Inferior parietal cortex (tissue), 1 donor: ENCODE results near the gene BET1.

Experiments
- DNase-seq: peaks from one replicate; pipeline ENCODE4 v3.0.0-alpha.2; 2016; ENCODE audit errors: extremely low spot score

Gene BET1

DNA sequence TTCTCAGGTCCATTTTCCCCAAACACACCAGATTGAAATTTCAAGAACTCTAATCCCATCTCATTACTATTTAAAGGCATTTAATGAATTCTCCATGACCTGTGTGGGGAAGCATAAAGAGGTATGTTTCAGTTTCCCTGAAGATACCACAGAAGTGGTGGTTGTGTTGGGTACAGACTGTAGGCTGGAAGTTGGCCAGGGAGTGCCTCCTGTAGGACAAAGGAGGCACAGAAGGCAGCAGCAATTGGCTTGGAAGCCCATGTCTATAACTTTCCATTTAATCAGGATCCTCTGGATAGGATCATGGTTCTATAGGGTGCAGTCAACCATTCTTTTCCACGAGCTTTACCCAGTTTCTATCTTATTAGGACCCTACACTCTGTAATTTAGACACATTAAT, 8.6 kb upstream of the BET1 start:
- no peak for DNase-seq

GRCh38 chr7:94011714-94012353, 7.7 kb upstream of the BET1 start:
- no peak for DNase-seq

- DNase-seq, result no peak
Measured at GRCh38 chr7:94008537-94008936, 4.4 kb upstream of the BET1 start.

DNA sequence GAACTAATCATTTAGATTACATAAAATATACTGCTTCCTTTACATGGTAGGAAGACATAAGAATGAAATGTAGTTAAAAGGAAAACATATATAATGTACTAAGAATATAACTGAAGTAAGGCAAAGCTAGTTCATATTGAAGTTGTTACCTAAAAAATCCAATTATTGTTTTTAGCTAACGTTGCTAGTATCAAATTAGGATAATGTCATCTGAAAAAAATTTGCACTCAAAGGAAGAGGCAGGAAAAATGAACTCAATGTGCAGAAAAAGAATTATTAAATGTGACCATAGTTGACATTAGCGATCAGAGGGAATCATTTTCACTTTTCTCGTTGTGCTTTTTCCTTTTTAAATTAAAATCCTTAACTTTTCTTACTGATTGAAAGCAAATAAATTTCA, 1.6 kb upstream of the BET1 start:
- DNase-seq, result no peak

DNA sequence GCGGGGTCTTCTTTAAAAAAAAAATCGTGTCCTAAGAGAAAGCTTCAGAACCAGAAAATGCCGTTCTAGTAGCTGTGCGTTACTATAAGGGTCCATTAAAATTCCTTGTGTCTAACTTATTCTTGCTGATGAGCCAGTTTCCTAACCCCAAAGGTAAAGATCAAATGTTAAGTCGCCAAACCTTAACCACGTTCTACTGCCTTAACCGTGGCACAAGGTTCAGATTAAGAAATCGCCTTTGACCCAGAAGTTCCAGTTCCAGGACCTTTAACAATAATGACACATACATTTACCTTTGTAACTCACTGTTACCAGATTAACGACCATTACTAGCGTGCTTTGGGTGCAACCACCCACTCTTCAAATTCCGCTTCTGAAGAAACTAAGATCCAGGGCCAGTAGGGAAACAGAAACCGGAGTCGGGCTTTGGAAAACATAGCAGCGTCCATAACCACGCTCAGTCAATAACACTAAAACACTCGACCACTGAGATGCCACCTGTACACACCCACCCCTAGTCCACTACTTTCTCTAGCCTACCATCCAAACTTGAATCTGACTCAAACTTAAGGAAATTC, 620 bp downstream of the BET1 start:
- DNase-seq, result no peak

DNA sequence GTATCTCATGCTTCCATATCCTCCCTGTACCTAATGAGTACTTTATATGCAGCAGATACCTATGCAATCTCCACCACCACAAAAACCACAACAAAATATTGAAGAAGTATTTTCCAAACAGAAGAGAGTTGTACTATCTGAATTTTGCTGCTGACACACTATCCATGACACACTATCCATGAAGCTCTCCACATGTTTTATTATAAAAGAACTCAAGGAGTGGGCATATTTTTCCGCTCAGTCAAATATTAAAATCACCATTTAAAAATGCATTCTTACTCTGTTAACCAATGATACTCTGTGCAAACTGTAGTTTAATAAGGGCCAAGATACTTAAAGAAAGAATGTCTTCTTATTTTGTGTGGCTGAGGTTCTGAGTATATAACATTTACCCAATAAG, 2.8 kb downstream of the BET1 start:
- DNase-seq, result no peak

DNA sequence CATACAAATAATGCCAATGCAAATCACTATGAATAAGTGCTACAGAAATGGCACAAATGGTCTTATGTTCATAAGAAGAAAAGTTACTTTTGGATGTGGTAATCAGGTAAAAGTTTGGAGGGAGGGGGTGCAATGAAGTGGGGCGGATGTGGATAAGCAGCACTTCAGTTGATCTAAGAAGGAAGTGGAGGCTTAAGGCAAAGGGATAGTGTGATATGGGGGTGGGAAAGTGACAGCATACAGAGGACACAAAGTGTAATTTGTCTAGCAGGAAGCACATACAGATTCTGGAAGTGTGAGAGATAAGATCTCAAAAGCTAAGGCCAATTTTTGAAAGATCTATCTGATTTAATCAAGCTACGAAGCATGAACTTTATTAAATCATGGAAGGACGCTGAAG, 6.3 kb downstream of the BET1 start:
- DNase-seq, result no peak

DNA sequence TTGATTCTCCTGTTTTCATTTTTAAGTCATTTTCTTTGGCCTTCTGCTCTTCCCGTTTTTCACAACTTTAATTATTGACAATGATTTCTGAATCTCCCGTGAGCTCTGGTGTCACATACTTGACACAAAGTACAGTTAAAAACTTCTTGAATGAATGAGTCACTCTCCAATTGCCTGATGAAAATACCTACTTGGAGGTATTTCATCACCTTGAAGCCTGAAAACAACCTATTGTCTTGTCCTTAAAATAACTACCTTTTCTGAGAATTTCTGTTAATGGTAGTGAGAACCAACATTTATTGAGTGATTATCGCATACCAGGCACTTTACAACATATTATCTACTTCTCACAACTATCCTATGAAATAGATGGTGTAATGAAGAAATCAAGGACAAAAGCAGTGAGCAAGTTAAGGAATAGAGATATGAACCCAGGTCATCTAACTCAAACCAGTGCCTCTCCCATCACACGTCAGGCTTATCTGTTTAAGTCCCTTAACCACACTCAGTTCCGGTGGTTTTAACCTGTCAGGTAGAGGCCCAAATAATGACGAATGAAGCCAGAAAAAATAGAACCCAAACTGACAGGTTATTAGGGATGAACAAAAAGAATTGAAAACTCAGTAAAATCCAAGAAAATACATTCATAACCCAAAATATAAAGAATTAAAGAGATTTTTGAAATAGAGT, 11.6 kb downstream of the BET1 start:
- no peak for DNase-seq

- no peak for DNase-seq
Measured at GRCh38 chr7:93987297-93987696, 16.9 kb downstream of the BET1 start.

DNA sequence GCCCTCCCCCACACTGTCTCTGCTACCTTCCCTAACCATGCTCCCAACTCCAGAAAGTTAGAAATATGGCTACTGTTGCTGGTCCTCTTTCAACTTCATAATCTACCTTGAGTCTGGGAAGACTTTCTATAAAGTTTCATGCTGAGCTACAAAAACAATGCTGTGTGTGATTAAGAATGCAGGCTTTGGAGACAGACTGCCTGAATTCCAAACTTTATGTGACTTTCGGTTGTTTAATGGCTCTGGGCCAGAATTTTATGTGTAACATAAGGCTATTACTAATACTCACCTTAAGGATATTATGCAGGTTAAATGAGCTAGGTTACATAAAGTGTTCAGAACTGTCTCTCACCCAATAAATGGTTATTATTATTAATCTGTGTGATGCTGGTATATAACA, 19.1 kb downstream of the BET1 start:
- DNase-seq, result no peak

DNA sequence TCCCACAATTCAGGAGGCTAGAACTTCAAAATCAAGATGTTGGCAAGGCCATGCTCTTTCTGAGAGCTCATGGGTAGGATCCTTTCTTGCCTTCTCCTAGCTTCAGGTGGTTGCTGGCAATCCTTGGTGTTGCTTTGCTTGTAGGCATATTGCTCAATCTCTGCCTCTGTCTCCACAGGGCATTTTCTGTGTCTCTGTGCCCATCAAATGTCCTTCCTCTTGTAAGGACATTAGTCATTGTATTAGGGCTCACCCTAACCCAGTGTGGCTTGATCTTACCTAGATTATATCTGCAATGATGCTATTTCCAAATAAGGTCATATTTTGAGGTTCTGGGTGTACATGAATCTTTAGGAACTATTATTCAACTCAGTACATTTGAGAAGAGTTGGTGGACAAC, 20.1 kb downstream of the BET1 start:
- no peak for DNase-seq

DNA sequence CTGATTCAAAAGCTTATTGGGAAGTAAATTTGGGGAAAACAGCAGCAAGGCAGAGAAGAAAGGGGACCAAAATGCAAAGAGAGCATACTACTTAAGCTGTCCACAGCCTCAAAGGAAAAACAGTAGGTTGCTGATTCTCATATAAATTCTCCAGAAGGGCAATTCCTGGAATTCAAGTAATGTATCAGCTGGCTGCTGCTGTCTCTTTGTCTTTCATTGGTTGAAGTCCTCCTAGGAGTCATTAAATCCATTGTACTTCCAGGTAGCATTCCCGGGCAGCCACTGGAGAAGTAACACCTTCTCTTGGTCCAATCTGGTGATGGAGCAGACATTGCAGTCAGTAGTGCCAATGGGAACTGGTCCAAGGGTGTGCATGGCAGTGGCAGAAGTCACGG, 22.7 kb downstream of the BET1 start:
- DNase-seq, result no peak

DNA sequence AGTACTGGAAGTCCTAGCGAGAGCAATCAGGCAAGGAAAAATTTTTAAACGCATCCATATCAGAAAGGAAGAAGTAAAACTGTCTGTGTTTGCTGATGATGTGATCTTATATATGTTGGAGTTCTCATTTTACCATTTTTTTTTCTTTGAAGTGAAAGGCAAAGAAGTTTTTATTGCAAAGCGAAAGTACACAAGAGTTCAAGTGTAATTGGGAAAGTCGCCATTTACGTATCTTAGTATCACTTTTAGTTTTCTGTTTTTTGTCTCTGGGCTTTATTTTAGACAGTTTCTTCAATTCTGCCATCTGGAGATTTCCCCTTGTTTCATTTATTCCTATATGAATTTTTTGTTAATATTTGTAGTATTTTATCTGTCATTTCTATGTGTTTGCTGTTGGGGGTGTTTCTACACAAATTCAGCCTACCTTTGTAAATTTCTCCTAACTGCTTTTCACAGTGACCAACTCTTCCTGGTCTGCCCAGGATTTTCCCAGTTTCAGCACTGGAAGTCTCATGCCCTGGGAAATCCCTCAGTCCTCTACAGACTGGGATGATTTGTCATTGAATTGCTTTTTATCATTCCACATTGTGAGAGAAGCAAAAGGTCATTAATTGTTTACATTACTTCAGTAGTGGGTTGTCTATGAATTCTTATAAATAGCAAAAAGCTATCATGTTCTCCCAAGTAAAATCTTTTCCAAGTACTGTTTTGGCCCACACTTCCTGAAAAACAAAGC, 23.2 kb downstream of the BET1 start:
- DNase-seq, result no peak

- no peak for DNase-seq
Measured at GRCh38 chr7:93977211-93977950, 26.8 kb downstream of the BET1 start.

DNA sequence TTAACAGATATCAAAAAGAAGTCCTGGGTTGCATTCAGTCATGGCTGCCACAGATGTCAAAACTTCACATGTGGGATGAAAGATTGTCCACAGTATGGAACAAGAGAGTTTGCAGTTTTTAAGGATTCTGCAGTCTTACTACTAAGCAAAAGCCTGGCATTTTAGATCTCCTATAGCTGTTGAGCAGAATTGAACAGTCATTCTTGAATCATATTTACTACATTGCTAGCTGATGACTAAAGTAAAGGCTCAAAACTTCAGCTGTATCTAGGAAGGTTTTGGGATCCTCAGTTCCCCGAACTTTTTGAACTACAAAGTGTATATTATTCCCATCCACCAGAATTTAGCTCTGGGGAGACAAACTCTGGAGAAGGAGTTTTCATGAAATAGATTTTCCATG, 31.0 kb downstream of the BET1 start:
- DNase-seq, result no peak

DNA sequence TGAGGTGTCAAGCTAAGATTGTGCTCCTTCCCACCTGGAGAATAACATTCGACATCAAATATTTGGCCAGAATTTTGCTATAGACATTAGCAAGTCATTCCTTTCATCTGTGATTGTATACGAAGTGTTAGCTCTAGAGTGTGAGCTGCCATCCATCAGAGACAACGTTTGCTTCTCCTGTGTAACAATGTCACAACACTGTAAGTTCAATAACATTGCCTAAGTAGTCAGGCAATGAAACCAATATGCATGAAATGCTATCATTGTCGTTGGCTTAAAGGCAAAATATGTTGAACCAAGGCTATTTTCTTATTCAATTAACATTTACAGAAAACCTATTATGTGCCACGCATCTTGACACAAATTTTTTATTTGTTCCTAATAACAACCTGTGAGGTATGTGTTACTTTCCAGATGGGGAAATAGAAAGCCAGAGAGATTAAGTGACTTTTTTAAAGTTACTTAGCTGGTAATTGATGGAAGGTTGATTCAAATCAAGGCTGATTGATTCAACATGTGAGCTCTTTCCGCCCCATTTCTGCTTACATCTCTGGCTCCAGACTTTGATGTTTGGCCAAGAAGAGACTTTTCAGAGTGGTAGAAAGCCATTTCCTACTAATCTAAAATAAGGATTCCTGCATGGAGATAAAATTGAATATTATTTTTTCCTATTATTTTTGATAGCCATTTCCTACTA, 32.0 kb downstream of the BET1 start:
- DNase-seq, result no peak

DNA sequence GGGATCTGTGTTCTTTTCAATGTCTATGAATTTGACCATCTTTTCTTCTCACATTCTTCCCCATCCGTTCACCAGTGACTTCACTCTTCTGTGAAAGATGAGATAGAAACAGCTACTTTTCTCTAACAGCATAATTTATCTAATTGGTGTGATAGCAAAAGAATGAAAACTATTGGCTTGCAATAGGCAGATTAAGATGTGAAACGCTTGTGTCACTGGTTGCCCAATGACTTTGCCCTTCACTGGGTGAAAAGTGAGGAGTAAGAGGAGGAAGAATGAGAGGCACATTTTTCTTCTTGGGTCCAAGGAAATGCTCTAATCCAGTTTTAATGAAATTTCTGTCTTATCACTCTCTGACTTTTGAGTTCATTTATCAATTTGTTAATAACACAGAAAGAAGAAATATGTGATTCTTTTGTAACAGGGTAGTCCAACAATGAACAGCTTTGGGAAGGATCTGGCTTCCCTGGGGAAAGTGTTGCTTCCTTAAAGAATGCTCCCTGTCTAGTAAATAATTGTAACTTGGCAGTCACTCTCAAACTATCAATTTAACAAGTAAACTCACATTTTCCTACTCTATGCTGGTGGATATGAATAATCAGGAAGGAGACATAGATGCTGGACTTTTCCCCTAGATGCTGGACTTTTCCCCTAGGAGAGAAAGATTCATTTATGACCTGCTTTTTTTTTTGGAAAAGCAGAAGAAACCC, 35.1 kb downstream of the BET1 start:
- DNase-seq, result no peak

- DNase-seq, result no peak
Measured at GRCh38 chr7:93964813-93965212, 39.3 kb downstream of the BET1 start.

DNA sequence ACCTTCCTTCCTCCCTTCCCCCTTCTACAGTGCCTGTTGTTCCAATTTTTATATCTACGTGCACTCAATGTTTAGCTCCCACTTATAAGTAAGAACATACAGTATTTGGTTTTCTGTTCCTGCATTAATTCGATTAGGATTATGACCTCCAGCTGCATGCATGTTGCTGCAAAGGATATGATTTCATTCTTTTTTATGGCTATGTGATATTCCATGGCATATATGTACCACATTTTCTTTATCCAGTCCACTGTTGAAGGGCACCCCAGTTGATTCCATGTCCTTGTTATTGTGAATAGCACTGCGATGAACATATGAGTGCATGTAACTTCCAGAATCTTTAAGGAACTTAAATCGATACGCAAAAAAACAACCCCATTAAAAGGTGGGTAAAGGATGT, 39.9 kb downstream of the BET1 start:
- no peak for DNase-seq

DNA sequence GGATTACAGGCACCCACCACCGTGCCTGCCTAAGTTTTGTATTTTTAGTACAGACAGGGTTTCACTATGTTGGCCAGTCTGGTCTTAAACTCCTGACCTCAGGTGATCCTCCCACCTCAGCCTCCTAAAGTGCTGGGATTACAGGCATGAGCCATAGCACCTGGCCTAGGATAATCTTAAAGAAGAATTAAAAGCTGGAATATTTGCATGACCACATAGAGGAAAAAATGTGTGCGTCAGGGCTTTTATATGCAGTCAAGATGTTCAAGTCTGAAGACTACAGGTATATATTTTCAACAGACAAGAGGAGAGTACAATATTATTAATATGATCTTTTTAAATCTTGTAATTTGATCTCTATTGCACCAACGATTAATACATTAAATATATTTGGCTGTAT, 43.2 kb downstream of the BET1 start:
- no peak for DNase-seq

DNA sequence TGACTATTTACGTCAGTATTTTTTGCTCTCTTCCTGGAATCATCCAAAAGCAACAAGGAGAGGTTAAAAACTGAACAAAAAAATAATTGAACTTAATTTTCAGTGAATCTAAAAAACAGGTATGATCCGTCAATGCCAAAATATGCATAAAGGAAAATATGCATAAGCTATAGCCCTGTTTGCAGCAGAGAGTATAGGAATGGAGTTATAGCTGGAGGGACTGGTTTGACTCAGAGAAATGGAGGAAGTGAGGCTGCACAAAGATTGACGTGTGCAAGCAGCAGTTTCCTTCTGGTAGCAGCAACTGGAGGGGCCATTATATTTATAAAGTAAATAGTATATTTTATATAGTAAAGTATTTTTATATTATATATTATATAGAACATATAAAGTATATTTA, 45.5 kb downstream of the BET1 start:
- DNase-seq, result no peak
